GM12878 (cell line): ENCODE measurements around the gene DGKB. TPM values are rescaled to one million over a fixed set of nuclear protein-coding genes. Genes with fewer than 3 reads are reported as not detected.

Experiments used
- BCL11A ChIP-seq: IDR thresholded peaks from 2 replicates; pipeline ENCODE4 v1.6.1; 2011; ENCODE audit warnings: low read depth, low read length
- CBX5 ChIP-seq: sonication (generic); IDR thresholded peaks from 2 replicates; pipeline ENCODE4 v1.6.1; 2016; ENCODE audit warnings: low read depth, moderate library complexity, mild to moderate bottlenecking, inconsistent platforms
- CHD2 ChIP-seq: IDR thresholded peaks from 2 replicates; pipeline ENCODE4 v1.6.1; 2011; ENCODE audit warnings: low read depth, low read length, improper control_type of control experiment, borderline replicate concordance
- DPF2 ChIP-seq: fragments of 450-650 bp; IDR thresholded peaks from 2 replicates; pipeline ENCODE4 v1.6.1; 2017; ENCODE audit warnings: mild to moderate bottlenecking
- FOS ChIP-seq: IDR thresholded peaks from 3 replicates; pipeline ENCODE4 v1.6.1; 2011; ENCODE audit warnings: borderline replicate concordance; ENCODE audit not compliant: insufficient read length; ENCODE audit errors: extremely low read depth
- IRF5 ChIP-seq: fragments of 450-650 bp; IDR thresholded peaks from 2 replicates; pipeline ENCODE4 v1.6.1; 2017; ENCODE audit warnings: borderline replicate concordance
- KAT2A ChIP-seq: conservative IDR thresholded peaks from 2 replicates; pipeline ENCODE4 v1.6.1; 2011; ENCODE audit warnings: low read depth, low read length; ENCODE audit not compliant: control insufficient read depth
- MLLT1 ChIP-seq: fragments of 450-650 bp; IDR thresholded peaks from 2 replicates; pipeline ENCODE4 v1.6.1; 2016; ENCODE audit warnings: mild to moderate bottlenecking
- NR2C2 ChIP-seq: IDR thresholded peaks from 2 replicates; pipeline ENCODE4 v1.6.1; 2011; ENCODE audit warnings: borderline replicate concordance, low read depth; ENCODE audit not compliant: control insufficient read depth, insufficient read length
- POLR2A ChIP-seq: IDR thresholded peaks from 2 replicates; pipeline ENCODE4 v1.6.1; 2011; ENCODE audit warnings: low read depth, mild to moderate bottlenecking, low read length
- TARDBP ChIP-seq: IDR thresholded peaks from 2 replicates; pipeline ENCODE4 v1.6.1; 2016; ENCODE audit warnings: borderline replicate concordance
- WRNIP1 ChIP-seq: IDR thresholded peaks from 2 replicates; pipeline ENCODE4 v1.6.1; 2011; ENCODE audit warnings: low read depth, low read length, improper control_type of control experiment, borderline replicate concordance
- ZBTB11 ChIP-seq: fragments of 450-650 bp; formaldehyde crosslinking; IDR thresholded peaks from 2 replicates; pipeline ENCODE4 v1.5.0; 2022; ENCODE audit warnings: mild to moderate bottlenecking, missing genetic modification characterization
- ZZZ3 ChIP-seq: IDR thresholded peaks from 2 replicates; pipeline ENCODE4 v1.6.1; 2011; ENCODE audit warnings: low read depth; ENCODE audit not compliant: control insufficient read depth, insufficient read length
- polyA plus RNA-seq, 11 experiments: library from polyadenylated mRNA; depleted of rRNA in 4 of 11; unstranded in 6 of 11; stranded (reverse) in 5 of 11; fragments of >200 nt; fragmentation: Nextera tagmentation in 4 of 11; fragmentation: Illumina TruSeq in 1 of 11; extraction: Ambion mirVana in 4 of 11; extraction: Trizol in 1 of 11; gene quantifications; 1 replicate in 1 of 11; 2 replicates in 10 of 11; pipeline versions ENCODE4 v1.2.1 to v1.2.3, GENCODE V29; 2011 to 2016; ENCODE audit warnings: inconsistent platforms in 2 of 11, missing spikeins in 2 of 11, low read depth in 1 of 11
- total RNA-seq, 4 experiments: library from RNA; depleted of rRNA in 3 of 4; stranded (reverse); fragments of >200 nt in 3 of 4; fragmentation: Illumina TruSeq in 1 of 4; extraction: Trizol in 1 of 4; gene quantifications; 2 replicates each; pipeline versions ENCODE4 v1.2.1 to v1.2.3, GENCODE V29; 2013 to 2021
- TF ChIP-seq, protein P1 (sequence below): fragments of 450-650 bp; IDR thresholded peaks from 2 replicates; pipeline ENCODE4 v1.6.1; 2017; ENCODE audit warnings: low read depth, mild to moderate bottlenecking, moderate library complexity

DGKB gene
- total and polyA plus RNA-seq, 10 of the 15 experiments (the other 5 are each of a cell fraction or from before 2014, with no cell fraction given): 0.02 to 0.10 (median 0.04) TPM; not detected in 6

GRCh38 chr7:14507617-14508016 is 394.9 kb downstream of the DGKB start (continued):
- no peak for TF ChIP-seq ZBTB11 (CRISPR knock-in tag)
- no peak for TF ChIP-seq FOS
- TF ChIP-seq IRF5: no peak
- TF ChIP-seq DPF2: no peak
- no peak for TF ChIP-seq WRNIP1
- no peak for TF ChIP-seq CBX5
- TF ChIP-seq MLLT1: no peak
- no peak for TF ChIP-seq BCL11A
- no peak for TF ChIP-seq POLR2A
- TF ChIP-seq, protein P1, sequence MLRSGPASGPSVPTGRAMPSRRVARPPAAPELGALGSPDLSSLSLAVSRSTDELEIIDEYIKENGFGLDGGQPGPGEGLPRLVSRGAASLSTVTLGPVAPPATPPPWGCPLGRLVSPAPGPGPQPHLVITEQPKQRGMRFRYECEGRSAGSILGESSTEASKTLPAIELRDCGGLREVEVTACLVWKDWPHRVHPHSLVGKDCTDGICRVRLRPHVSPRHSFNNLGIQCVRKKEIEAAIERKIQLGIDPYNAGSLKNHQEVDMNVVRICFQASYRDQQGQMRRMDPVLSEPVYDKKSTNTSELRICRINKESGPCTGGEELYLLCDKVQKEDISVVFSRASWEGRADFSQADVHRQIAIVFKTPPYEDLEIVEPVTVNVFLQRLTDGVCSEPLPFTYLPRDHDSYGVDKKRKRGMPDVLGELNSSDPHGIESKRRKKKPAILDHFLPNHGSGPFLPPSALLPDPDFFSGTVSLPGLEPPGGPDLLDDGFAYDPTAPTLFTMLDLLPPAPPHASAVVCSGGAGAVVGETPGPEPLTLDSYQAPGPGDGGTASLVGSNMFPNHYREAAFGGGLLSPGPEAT: no peak
- no peak for TF ChIP-seq CHD2
- TF ChIP-seq ZZZ3: no peak
- TF ChIP-seq KAT2A: no peak
- no peak for TF ChIP-seq NR2C2
- TF ChIP-seq TARDBP: no peak
